ENCODE measurements around the gene TAF4.
"Not testable (repeated sequence)": the region's sequence is repeated elsewhere in the genome, so short reads cannot be mapped to it uniquely, and the experiment has no call there.

Gene TAF4

GRCh38 chr20:61975407-61976129, 90.1 kb downstream of the TAF4 start:
- Histone ChIP-seq H3K9ac (ENCODE audit: insufficient read length, low read depth) (no peak overlapping the region), H3K9me3 (ENCODE audit: insufficient read depth, low read length) (no peaks in the 10 kb centered on the region), H3K4me3 (ENCODE audit: insufficient read length, low read depth) (no peak overlapping the region), H3K36me3 (ENCODE audit: insufficient read depth, insufficient read length, low read length) (peaks cover 54% of the 10 kb centered on the region), H3K4me1 (ENCODE audit: insufficient read depth, insufficient read length) (peaks cover 6% of the 10 kb centered on the region), H3K27me3 (ENCODE audit: insufficient read depth, insufficient read length) (no peaks in the 10 kb centered on the region)
- DNase-seq (ENCODE audit: low read depth, low spot score): no peak
- no peak for TF ChIP-seq ZNF274 (IDR thresholded peaks at IDR 0.05; ENCODE audit: low read depth, low read length)
- no peak for TF ChIP-seq YY1 (IDR thresholded peaks at IDR 0.05; ENCODE audit: insufficient read depth, insufficient read length)
- no peak for TF ChIP-seq SUZ12 (IDR thresholded peaks at IDR 0.05; ENCODE audit: extremely low read depth, insufficient read depth, insufficient read length)

- no peak for TF ChIP-seq ZNF274 (IDR thresholded peaks at IDR 0.05; ENCODE audit: low read depth, low read length)
- no peak for TF ChIP-seq YY1 (IDR thresholded peaks at IDR 0.05; ENCODE audit: insufficient read depth, insufficient read length)
- TF ChIP-seq SUZ12 (IDR thresholded peaks at IDR 0.05; ENCODE audit: extremely low read depth, insufficient read depth, insufficient read length): no peak
- Histone ChIP-seq H3K36me3 (ENCODE audit: insufficient read depth, insufficient read length, low read length) (peaks cover 45% of the 10 kb centered on the region), H3K4me1 (ENCODE audit: insufficient read depth, insufficient read length) (peaks cover 6% of the 10 kb centered on the region), H3K27me3 (ENCODE audit: insufficient read depth, insufficient read length) (no peaks in the 10 kb centered on the region), H3K4me3 (ENCODE audit: insufficient read length, low read depth) (no peak overlapping the region), H3K9ac (ENCODE audit: insufficient read length, low read depth) (no peak overlapping the region), H3K9me3 (ENCODE audit: insufficient read depth, low read length) (no peaks in the 10 kb centered on the region)
- DNase-seq (ENCODE audit: low read depth, low spot score): no peak
Observed at GRCh38 chr20:61974357-61974665, 91.4 kb downstream of the TAF4 start.

DNA sequence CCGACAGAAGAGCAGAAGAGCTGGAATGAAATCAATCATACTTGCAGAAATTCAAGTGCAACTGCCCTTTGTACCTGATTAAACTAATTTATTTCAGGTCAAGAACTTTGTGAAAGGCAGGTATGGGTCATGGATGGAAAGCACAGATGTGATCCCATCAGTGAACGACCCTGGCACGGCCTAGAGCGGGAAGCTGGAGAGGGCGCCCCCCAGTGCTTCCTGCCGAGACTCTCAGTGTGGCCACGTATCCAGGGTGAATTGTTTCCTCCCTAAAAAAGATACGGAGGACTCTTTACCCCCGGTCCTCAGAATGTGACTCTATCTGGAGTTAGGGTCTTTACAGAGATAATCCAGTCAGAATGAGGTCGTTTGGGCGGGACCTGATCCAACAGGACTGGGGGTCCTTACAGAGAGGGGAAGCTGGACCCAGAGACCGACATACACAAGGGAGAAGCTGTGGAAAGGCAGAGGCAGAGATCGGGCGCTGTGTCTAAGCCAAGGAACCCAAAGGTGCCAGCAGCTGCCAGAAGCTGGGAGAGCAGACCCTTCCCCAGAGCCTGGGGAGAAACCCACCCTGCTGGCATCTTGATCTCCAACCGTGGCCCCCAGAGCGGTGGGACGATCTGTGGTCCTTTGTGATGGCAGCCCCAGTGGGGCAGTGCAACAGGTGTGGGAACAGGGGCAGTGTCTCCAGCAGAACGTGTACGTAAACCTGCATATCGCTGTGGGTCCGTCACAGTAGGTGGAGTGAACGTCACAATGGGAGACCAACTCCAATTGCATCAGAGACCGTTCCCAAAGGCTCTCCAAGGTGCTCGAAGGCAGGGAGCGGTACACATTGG, 91.9 kb downstream of the TAF4 start:
- TF ChIP-seq ZNF274 (IDR thresholded peaks at IDR 0.05; ENCODE audit: low read depth, low read length) (no peak), YY1 (IDR thresholded peaks at IDR 0.05; ENCODE audit: insufficient read depth, insufficient read length) (no peak), SUZ12 (IDR thresholded peaks at IDR 0.05; ENCODE audit: extremely low read depth, insufficient read depth, insufficient read length) (no peak)
- no peak overlapping the region for H3K9ac ChIP-seq (ENCODE audit: insufficient read length, low read depth)
- no peak overlapping the region for H3K4me3 ChIP-seq (ENCODE audit: insufficient read length, low read depth)
- no peak for DNase-seq (ENCODE audit: low read depth, low spot score)
- H3K4me1 ChIP-seq (ENCODE audit: insufficient read depth, insufficient read length): peaks cover 6% of the 10 kb centered on the region
- H3K36me3 ChIP-seq (ENCODE audit: insufficient read depth, insufficient read length, low read length): peaks cover 45% of the 10 kb centered on the region
- H3K27me3 ChIP-seq (ENCODE audit: insufficient read depth, insufficient read length): no peaks in the 10 kb centered on the region
- H3K9me3 ChIP-seq (ENCODE audit: insufficient read depth, low read length): no peaks in the 10 kb centered on the region

DNA sequence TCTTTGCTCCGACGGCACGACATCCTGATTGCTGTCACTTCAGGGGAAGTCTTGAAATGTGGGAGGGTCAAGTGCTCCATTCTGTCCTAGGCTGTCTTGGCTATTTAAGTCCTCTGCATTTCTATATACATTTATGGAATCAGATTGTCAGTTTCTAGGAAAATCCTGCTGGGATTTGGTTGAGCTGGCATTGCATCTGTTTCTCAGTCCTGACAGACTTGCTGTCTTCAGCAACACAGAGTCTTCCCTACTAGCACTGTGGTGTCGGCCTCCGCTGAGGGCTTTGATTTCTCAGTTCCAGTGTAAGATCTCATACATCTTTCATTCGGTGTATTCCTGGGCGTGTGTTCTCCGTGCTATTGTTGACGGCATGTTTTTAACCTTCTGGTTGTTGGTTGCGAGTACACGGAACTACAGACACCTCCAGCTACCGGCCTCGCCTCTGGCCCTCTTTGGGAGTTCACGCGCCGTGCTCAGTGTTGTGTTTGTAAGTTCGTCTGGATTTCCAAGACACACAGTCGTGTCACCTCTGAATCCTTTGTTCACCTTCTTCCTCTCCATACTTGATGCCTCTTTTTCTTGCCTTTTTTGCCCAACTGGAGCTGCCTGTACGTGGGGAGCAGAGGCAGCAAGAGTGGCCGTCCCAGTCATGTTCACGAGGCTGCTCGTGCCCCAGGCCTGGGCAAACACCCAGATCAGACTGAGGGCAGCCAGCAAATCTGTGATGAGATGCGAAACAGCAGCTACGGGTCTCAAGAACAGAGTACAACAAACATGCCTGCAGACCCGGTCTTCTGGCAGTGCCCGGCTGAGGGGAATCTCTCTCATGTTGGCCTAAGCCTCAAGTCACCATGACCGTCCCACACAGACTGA, 92.8 kb downstream of the TAF4 start:
- no peak overlapping the region for H3K4me3 ChIP-seq (ENCODE audit: insufficient read length, low read depth)
- no peak for DNase-seq (ENCODE audit: low read depth, low spot score)
- no peaks in the 10 kb centered on the region for H3K9me3 ChIP-seq (ENCODE audit: insufficient read depth, low read length)
- H3K9ac ChIP-seq (ENCODE audit: insufficient read length, low read depth): no peak overlapping the region
- TF ChIP-seq SUZ12 (IDR thresholded peaks at IDR 0.05; ENCODE audit: extremely low read depth, insufficient read depth, insufficient read length) (no peak), ZNF274 (IDR thresholded peaks at IDR 0.05; ENCODE audit: low read depth, low read length) (no peak), YY1 (IDR thresholded peaks at IDR 0.05; ENCODE audit: insufficient read depth, insufficient read length) (no peak)
- H3K4me1 ChIP-seq (ENCODE audit: insufficient read depth, insufficient read length): peaks cover 6% of the 10 kb centered on the region
- H3K36me3 ChIP-seq (ENCODE audit: insufficient read depth, insufficient read length, low read length): peaks cover 45% of the 10 kb centered on the region
- H3K27me3 ChIP-seq (ENCODE audit: insufficient read depth, insufficient read length): no peaks in the 10 kb centered on the region

DNA sequence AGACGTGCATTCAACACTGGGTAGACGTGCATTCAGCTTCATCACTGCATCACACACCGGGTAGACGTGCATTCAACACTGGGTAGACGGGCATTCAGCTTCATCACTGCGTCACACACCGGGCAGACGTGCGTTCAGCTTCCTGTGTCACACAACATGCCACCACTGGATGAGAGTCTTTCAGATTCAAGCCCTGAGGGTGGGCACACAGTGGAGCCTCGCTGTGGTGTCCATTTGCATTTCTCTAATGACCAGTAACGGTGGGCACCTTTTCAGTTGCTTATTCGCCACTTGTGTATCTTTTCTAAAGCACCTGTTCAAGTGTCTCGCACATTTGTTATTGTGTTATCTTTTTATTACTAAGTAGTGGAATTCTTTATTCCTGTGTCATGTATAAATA, 94.1 kb downstream of the TAF4 start:
- not testable (repeated sequence) for H3K4me3 ChIP-seq (ENCODE audit: insufficient read length, low read depth); H3K9ac ChIP-seq (ENCODE audit: insufficient read length, low read depth); DNase-seq (ENCODE audit: low read depth, low spot score); H3K9me3 ChIP-seq (ENCODE audit: insufficient read depth, low read length); H3K4me1 ChIP-seq (ENCODE audit: insufficient read depth, insufficient read length); H3K27me3 ChIP-seq (ENCODE audit: insufficient read depth, insufficient read length)
- peaks cover 36% of the 10 kb centered on the region for H3K36me3 ChIP-seq (ENCODE audit: insufficient read depth, insufficient read length, low read length)

GRCh38 chr20:61970357-61970756, 95.3 kb downstream of the TAF4 start:
- H3K27me3 ChIP-seq (ENCODE audit: insufficient read depth, insufficient read length): no peaks in the 10 kb centered on the region
- H3K9me3 ChIP-seq (ENCODE audit: insufficient read depth, low read length): no peaks in the 10 kb centered on the region
- H3K36me3 ChIP-seq (ENCODE audit: insufficient read depth, insufficient read length, low read length): peaks cover 30% of the 10 kb centered on the region
- DNase-seq (ENCODE audit: low read depth, low spot score): no peak
- H3K9ac ChIP-seq (ENCODE audit: insufficient read length, low read depth): no peak overlapping the region
- peaks cover 3% of the 10 kb centered on the region for H3K4me1 ChIP-seq (ENCODE audit: insufficient read depth, insufficient read length)
- no peak for TF ChIP-seq SUZ12 (IDR thresholded peaks at IDR 0.05; ENCODE audit: extremely low read depth, insufficient read depth, insufficient read length)
- no peak for TF ChIP-seq ZNF274 (IDR thresholded peaks at IDR 0.05; ENCODE audit: low read depth, low read length)
- no peak for TF ChIP-seq YY1 (IDR thresholded peaks at IDR 0.05; ENCODE audit: insufficient read depth, insufficient read length)
- no peak overlapping the region for H3K4me3 ChIP-seq (ENCODE audit: insufficient read length, low read depth)

DNA sequence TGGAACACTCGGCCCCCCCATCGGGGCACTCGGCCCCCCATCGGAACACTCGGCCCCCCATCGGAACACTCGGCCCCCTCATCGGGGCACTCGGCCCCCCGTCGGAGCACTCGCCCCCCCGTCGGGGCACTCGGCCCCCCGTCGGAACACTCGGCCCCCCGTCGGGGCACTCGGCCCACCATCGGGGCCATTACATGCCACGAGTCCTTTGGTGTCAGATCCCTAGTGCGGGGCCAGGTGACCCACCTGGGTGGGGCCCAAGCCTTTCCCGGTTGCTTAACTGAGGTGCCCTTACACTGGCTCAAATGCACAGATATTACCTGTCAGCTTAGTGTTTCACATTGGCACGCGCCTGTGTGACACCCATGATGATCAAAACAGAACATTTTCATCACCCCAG, 95.9 kb downstream of the TAF4 start:
- Histone ChIP-seq H3K9ac (ENCODE audit: insufficient read length, low read depth) (no peak overlapping the region), H3K27me3 (ENCODE audit: insufficient read depth, insufficient read length) (no peaks in the 10 kb centered on the region), H3K4me3 (ENCODE audit: insufficient read length, low read depth) (no peak overlapping the region), H3K36me3 (ENCODE audit: insufficient read depth, insufficient read length, low read length) (peaks cover 30% of the 10 kb centered on the region), H3K9me3 (ENCODE audit: insufficient read depth, low read length) (no peaks in the 10 kb centered on the region), H3K4me1 (ENCODE audit: insufficient read depth, insufficient read length) (peaks cover 5% of the 10 kb centered on the region)
- TF ChIP-seq SUZ12 (IDR thresholded peaks at IDR 0.05; ENCODE audit: extremely low read depth, insufficient read depth, insufficient read length) (no peak), ZNF274 (IDR thresholded peaks at IDR 0.05; ENCODE audit: low read depth, low read length) (no peak), YY1 (IDR thresholded peaks at IDR 0.05; ENCODE audit: insufficient read depth, insufficient read length) (no peak)
- no peak for DNase-seq (ENCODE audit: low read depth, low spot score)

All from NT2/D1 (cell line).